ENCODE data around the gene CFAP52. TPM values are rescaled to one million over a fixed set of nuclear protein-coding genes. Genes with fewer than 3 reads are reported as not detected.
A peak's percentile ranks its signal among the peaks of the same experiment; 100 is the strongest.
"Not testable (repeated sequence)": the region's sequence is repeated elsewhere in the genome, so short reads cannot be mapped to it uniquely, and the experiment has no call there.

The CFAP52 gene
- total RNA-seq, 1 donor from 2014 or later = not detected

GRCh38 chr17:9643611-9644010, 67.2 kb downstream of the CFAP52 start:
- Histone ChIP-seq H3K27ac (ENCODE audit: low read depth, low read length) (no peak overlapping the region), H3K9me3 (ENCODE audit: control insufficient read depth in 3 of 3, low read length in 3 of 3) (no peaks in the 10 kb centered on the region), H3K4me1 (ENCODE audit: control insufficient read depth in 3 of 3, insufficient read depth in 3 of 3, low read length in 3 of 3) (peaks cover 12 to 17% (median 15%) of the 10 kb centered on the region in 3 donors), H3K4me3 (ENCODE audit: low read length in 3 of 3) (no peak overlapping the region), H3K9ac (ENCODE audit: low read depth in 1 of 3, low read length in 3 of 3) (no peak overlapping the region), H3K27me3 (ENCODE audit: control insufficient read depth in 3 of 3, insufficient read depth in 3 of 3, low read length in 3 of 3) (peaks cover 29 to 38% (median 34%) of the 10 kb centered on the region in 3 donors), H3K36me3 (ENCODE audit: control insufficient read depth in 3 of 3, insufficient read depth in 3 of 3, low read length in 3 of 3) (no peaks in the 10 kb centered on the region)

GRCh38 chr17:9644910-9645751, 68.7 kb downstream of the CFAP52 start, which contains the start of gene USP43:
Gene USP43, plus strand, starts transcription at chr17:9645517. Its CDS starts 116 bp downstream, at chr17:9645633.
- Histone ChIP-seq H3K36me3 (ENCODE audit: control insufficient read depth in 3 of 3, insufficient read depth in 3 of 3, low read length in 3 of 3) (no peaks in the 10 kb centered on the region), H3K27me3 (ENCODE audit: control insufficient read depth in 3 of 3, insufficient read depth in 3 of 3, low read length in 3 of 3) (peaks cover 29 to 35% (median 34%) of the 10 kb centered on the region in 3 donors), H3K27ac (ENCODE audit: low read depth, low read length) (no peak within 1 kb of the TSS), H3K4me1 (ENCODE audit: control insufficient read depth in 3 of 3, insufficient read depth in 3 of 3, low read length in 3 of 3) (peaks cover 12 to 17% (median 15%) of the 10 kb centered on the region in 3 donors), H3K9me3 (ENCODE audit: control insufficient read depth in 3 of 3, low read length in 3 of 3) (no peaks in the 10 kb centered on the region), H3K9ac (ENCODE audit: low read depth in 1 of 3, low read length in 3 of 3) (peak within 1 kb of the TSS in 1 of 3 donors; percentile 38), H3K4me3 (ENCODE audit: low read length in 3 of 3) (peak within 1 kb of the TSS; percentile 51 to 54 (median 54))

GRCh38 chr17:9645851-9646545, 69.6 kb downstream of the CFAP52 start:
- Histone ChIP-seq H3K9ac (ENCODE audit: low read depth in 1 of 3, low read length in 3 of 3) (no peak overlapping the region), H3K27ac (ENCODE audit: low read depth, low read length) (no peak overlapping the region), H3K27me3 (ENCODE audit: control insufficient read depth in 3 of 3, insufficient read depth in 3 of 3, low read length in 3 of 3) (peaks cover 29 to 37% (median 35%) of the 10 kb centered on the region in 3 donors), H3K4me1 (ENCODE audit: control insufficient read depth in 3 of 3, insufficient read depth in 3 of 3, low read length in 3 of 3) (peaks cover 12 to 17% (median 15%) of the 10 kb centered on the region in 3 donors), H3K9me3 (ENCODE audit: control insufficient read depth in 3 of 3, low read length in 3 of 3) (no peaks in the 10 kb centered on the region), H3K36me3 (ENCODE audit: control insufficient read depth in 3 of 3, insufficient read depth in 3 of 3, low read length in 3 of 3) (no peaks in the 10 kb centered on the region), H3K4me3 (ENCODE audit: low read length in 3 of 3) (peak overlapping the region; percentile 31 to 39 (median 35))

GRCh38 chr17:9646546-9646885, 70.1 kb downstream of the CFAP52 start:
- Histone ChIP-seq H3K36me3 (ENCODE audit: control insufficient read depth in 3 of 3, insufficient read depth in 3 of 3, low read length in 3 of 3) (no peaks in the 10 kb centered on the region), H3K9me3 (ENCODE audit: control insufficient read depth in 3 of 3, low read length in 3 of 3) (no peaks in the 10 kb centered on the region), H3K27ac (ENCODE audit: low read depth, low read length) (no peak overlapping the region), H3K9ac (ENCODE audit: low read depth in 1 of 3, low read length in 3 of 3) (no peak overlapping the region), H3K27me3 (ENCODE audit: control insufficient read depth in 3 of 3, insufficient read depth in 3 of 3, low read length in 3 of 3) (peaks cover 29 to 37% (median 35%) of the 10 kb centered on the region in 3 donors), H3K4me3 (ENCODE audit: low read length in 3 of 3) (no peak overlapping the region), H3K4me1 (ENCODE audit: control insufficient read depth in 3 of 3, insufficient read depth in 3 of 3, low read length in 3 of 3) (peaks cover 12 to 17% (median 15%) of the 10 kb centered on the region in 3 donors)

DNA sequence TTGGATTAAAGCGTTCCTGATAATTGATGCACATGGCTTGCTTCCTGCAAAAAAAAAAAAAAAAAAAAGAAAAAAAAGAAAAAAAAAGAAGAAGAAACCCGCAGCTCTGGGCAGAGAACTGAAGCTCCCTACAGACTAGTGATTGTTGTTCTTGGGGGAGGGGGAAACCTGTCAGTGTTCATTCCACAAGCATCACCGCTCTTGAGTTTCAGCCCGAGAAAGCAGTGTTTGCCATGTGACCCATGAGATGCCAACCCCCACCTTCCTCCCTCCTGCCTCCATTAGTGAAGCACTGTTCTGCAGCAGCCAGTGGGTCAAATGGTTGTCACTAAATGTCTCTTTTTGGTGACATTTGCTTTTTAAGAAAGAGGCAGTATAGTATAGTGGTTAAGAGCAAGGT, 70.6 kb downstream of the CFAP52 start:
- H3K4me1 ChIP-seq (ENCODE audit: control insufficient read depth in 3 of 3, insufficient read depth in 3 of 3, low read length in 3 of 3) = peaks cover 12 to 17% (median 15%) of the 10 kb centered on the region in 3 donors
- H3K27ac ChIP-seq (ENCODE audit: low read depth, low read length) = no peak overlapping the region
- no peak overlapping the region for H3K9ac ChIP-seq (ENCODE audit: low read depth in 1 of 3, low read length in 3 of 3)
- no peaks in the 10 kb centered on the region for H3K36me3 ChIP-seq (ENCODE audit: control insufficient read depth in 3 of 3, insufficient read depth in 3 of 3, low read length in 3 of 3)
- peaks cover 29 to 37% (median 35%) of the 10 kb centered on the region in 3 donors for H3K27me3 ChIP-seq (ENCODE audit: control insufficient read depth in 3 of 3, insufficient read depth in 3 of 3, low read length in 3 of 3)
- H3K9me3 ChIP-seq (ENCODE audit: control insufficient read depth in 3 of 3, low read length in 3 of 3) = no peaks in the 10 kb centered on the region
- no peak overlapping the region for H3K4me3 ChIP-seq (ENCODE audit: low read length in 3 of 3)

DNA sequence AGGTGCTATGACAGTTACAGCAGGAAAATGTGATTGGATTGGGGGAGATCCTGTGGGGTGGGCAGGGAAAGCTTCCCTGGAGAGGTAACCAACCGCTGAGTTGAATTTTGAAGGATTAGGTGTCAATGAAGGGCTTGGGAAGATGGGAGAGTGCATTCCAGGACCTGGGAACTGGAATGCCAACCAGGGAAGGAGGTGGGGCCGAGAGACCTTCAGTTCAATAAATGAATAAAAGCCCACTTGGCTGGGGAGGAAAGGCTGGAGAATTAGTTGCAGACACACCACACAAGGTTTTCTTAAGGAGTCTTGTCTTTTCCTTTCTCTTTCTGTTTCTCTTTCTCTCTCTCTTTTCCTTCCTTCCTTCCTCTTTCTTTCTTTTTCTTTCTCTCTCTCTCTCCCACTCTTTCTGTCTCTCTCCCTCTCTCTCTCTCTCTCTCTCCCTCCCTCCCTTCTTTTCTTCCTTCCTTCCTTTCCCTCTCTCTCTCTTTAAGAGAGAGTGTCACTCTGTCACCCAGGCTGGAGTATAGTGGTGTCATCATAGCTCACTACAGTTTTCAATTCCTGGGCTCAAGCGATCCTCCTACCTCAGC, 72.2 kb downstream of the CFAP52 start:
- H3K4me1 ChIP-seq (ENCODE audit: control insufficient read depth in 3 of 3, insufficient read depth in 3 of 3, low read length in 3 of 3) = peaks cover 12 to 17% (median 15%) of the 10 kb centered on the region in 3 donors
- H3K36me3 ChIP-seq (ENCODE audit: control insufficient read depth in 3 of 3, insufficient read depth in 3 of 3, low read length in 3 of 3) = no peaks in the 10 kb centered on the region
- peaks cover 27 to 40% (median 37%) of the 10 kb centered on the region in 3 donors for H3K27me3 ChIP-seq (ENCODE audit: control insufficient read depth in 3 of 3, insufficient read depth in 3 of 3, low read length in 3 of 3)
- H3K9ac ChIP-seq (ENCODE audit: low read depth in 1 of 3, low read length in 3 of 3) = no peak overlapping the region
- no peaks in the 10 kb centered on the region for H3K9me3 ChIP-seq (ENCODE audit: control insufficient read depth in 3 of 3, low read length in 3 of 3)
- H3K27ac ChIP-seq (ENCODE audit: low read depth, low read length) = no peak overlapping the region
- H3K4me3 ChIP-seq (ENCODE audit: low read length in 3 of 3) = no peak overlapping the region

DNA sequence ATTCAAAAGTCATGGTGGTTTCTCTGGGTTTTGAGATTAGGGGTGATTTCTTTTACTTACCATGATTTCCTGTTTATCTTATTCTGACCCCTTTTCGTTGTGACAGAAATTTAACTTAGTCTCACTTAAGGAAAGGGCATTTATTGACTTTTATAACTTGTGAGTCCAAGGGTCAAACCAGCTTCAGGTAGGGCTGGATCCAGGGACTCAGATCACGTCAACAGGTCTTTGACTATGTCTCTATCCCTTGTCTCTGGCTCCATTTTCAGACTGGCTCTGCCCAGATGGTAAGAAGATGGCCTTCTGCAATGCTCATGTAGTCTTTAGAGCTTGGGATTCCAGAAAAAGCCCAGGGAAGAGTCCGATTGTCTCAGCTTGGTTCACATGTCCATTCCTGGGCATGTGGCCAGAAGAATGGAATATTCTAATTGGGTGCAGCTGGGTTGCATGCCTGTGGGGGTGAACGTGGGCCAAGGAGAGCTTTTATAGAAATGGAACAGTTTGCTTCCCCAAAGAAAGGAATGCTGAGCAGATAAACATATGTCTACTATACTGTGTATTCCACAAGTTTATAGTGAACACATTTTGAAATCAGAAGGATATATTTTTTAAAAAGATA, 82.3 kb downstream of the CFAP52 start:
- H3K9ac ChIP-seq (ENCODE audit: low read depth in 1 of 3, low read length in 3 of 3) = no peak overlapping the region
- no peaks in the 10 kb centered on the region for H3K4me1 ChIP-seq (ENCODE audit: control insufficient read depth in 3 of 3, insufficient read depth in 3 of 3, low read length in 3 of 3)

DNA sequence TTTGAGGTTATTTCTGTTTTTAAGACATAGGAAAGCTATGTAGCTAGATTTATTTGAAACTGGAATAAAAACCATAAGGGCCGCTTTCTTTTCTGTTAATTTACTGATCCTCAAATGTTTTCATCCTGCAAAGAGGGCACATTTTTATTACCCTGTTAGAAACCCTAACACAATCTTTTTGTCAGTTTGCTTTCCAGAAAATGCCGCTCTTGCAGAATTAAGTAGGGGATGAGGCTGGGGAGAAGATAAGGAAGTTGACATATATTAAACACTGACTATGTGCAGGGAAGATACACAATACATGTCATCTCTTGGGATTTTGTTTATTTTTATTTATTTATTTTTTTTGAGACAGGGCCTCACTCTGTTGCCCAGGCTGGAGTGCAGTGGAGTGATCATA, 84.6 kb downstream of the CFAP52 start:
- Histone ChIP-seq H3K9me3 (ENCODE audit: control insufficient read depth in 3 of 3, low read length in 3 of 3) (peaks cover 0 to 4% (median 0%) of the 10 kb centered on the region in 3 donors), H3K4me3 (ENCODE audit: low read length in 3 of 3) (no peak overlapping the region), H3K36me3 (ENCODE audit: control insufficient read depth in 3 of 3, insufficient read depth in 3 of 3, low read length in 3 of 3) (no peaks in the 10 kb centered on the region), H3K9ac (ENCODE audit: low read depth in 1 of 3, low read length in 3 of 3) (no peak overlapping the region), H3K27ac (ENCODE audit: low read depth, low read length) (no peak overlapping the region), H3K27me3 (ENCODE audit: control insufficient read depth in 3 of 3, insufficient read depth in 3 of 3, low read length in 3 of 3) (no peaks in the 10 kb centered on the region), H3K4me1 (ENCODE audit: control insufficient read depth in 3 of 3, insufficient read depth in 3 of 3, low read length in 3 of 3) (no peaks in the 10 kb centered on the region)

More for the DNA sequence above, 82.3 kb downstream of the CFAP52 start:
- Histone ChIP-seq H3K9me3 (ENCODE audit: control insufficient read depth in 3 of 3, low read length in 3 of 3) (peaks cover 0 to 4% (median 0%) of the 10 kb centered on the region in 3 donors), H3K27me3 (ENCODE audit: control insufficient read depth in 3 of 3, insufficient read depth in 3 of 3, low read length in 3 of 3) (peaks cover 0 to 6% (median 1%) of the 10 kb centered on the region in 3 donors), H3K4me3 (ENCODE audit: low read length in 3 of 3) (no peak overlapping the region), H3K27ac (ENCODE audit: low read depth, low read length) (no peak overlapping the region), H3K36me3 (ENCODE audit: control insufficient read depth in 3 of 3, insufficient read depth in 3 of 3, low read length in 3 of 3) (no peaks in the 10 kb centered on the region)

- not testable (repeated sequence) for H3K4me3 ChIP-seq (ENCODE audit: low read length in 3 of 3); H3K9me3 ChIP-seq (ENCODE audit: control insufficient read depth in 3 of 3, low read length in 3 of 3); H3K4me1 ChIP-seq (ENCODE audit: control insufficient read depth in 3 of 3, insufficient read depth in 3 of 3, low read length in 3 of 3); H3K9ac ChIP-seq (ENCODE audit: low read depth in 1 of 3, low read length in 3 of 3); H3K27ac ChIP-seq (ENCODE audit: low read depth, low read length); H3K36me3 ChIP-seq (ENCODE audit: control insufficient read depth in 3 of 3, insufficient read depth in 3 of 3, low read length in 3 of 3); H3K27me3 ChIP-seq (ENCODE audit: control insufficient read depth in 3 of 3, insufficient read depth in 3 of 3, low read length in 3 of 3)
Measured at GRCh38 chr17:9663511-9663910, 87.1 kb downstream of the CFAP52 start.

Data from skeletal muscle tissue (tissue), 4 donors.